ENCODE measurements around the gene SPEF2. TPM values are rescaled to one million over a fixed set of nuclear protein-coding genes. Genes with fewer than 3 reads are reported as not detected.

The SPEF2 gene
- total and polyA plus RNA-seq, 4 donors, result 0.42 to 4.5 (median 2.1) TPM

DNA sequence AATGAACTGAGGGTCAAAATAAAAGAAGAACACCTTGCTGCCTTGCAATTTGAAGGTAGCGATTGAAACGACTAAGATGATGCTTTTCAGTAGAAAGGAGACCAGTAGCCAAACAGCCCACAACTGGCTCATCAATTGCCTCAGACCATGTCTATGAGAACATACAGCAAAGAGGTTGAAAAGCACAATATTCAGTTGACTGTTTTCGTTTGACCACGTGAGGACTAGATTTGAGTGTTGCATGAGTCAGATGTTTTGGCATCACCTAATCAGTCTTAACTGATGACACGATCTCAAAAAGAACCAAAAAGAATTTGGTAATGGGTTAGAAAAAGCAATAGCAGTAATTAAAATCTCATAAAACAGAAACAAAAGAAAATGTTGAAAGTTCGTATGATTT, 156.3 kb downstream of the SPEF2 start:
- Histone ChIP-seq H3K36me3 (ENCODE audit: control insufficient read depth in 4 of 4, insufficient read depth in 3 of 4, low read depth in 1 of 4, low read length in 3 of 4) (no peaks in the 10 kb centered on the region), H3K4me3 (ENCODE audit: low read depth in 1 of 3, low read length in 3 of 3) (no peak overlapping the region), H3K9me3 (ENCODE audit: control insufficient read depth in 4 of 4, low read length in 3 of 4) (no peaks in the 10 kb centered on the region), H3K27ac (ENCODE audit: low read depth in 1 of 2, low read length in 2 of 2) (no peak overlapping the region), H3K27me3 (ENCODE audit: control insufficient read depth in 4 of 4, insufficient read depth in 4 of 4, low read length in 3 of 4) (peaks cover 0 to 3% (median 0%) of the 10 kb centered on the region in 4 donors), H3K9ac (ENCODE audit: low read depth in 1 of 2, low read length in 2 of 2) (no peak overlapping the region), H3K4me1 (ENCODE audit: control insufficient read depth in 4 of 4, insufficient read depth in 4 of 4, low read length in 3 of 4) (no peaks in the 10 kb centered on the region)
- no peak for TF ChIP-seq GABPA (IDR thresholded peaks at IDR 0.05 in 1 of 2, conservative IDR thresholded peaks at IDR 0.05 in 1 of 2)
- TF ChIP-seq, protein P1, sequence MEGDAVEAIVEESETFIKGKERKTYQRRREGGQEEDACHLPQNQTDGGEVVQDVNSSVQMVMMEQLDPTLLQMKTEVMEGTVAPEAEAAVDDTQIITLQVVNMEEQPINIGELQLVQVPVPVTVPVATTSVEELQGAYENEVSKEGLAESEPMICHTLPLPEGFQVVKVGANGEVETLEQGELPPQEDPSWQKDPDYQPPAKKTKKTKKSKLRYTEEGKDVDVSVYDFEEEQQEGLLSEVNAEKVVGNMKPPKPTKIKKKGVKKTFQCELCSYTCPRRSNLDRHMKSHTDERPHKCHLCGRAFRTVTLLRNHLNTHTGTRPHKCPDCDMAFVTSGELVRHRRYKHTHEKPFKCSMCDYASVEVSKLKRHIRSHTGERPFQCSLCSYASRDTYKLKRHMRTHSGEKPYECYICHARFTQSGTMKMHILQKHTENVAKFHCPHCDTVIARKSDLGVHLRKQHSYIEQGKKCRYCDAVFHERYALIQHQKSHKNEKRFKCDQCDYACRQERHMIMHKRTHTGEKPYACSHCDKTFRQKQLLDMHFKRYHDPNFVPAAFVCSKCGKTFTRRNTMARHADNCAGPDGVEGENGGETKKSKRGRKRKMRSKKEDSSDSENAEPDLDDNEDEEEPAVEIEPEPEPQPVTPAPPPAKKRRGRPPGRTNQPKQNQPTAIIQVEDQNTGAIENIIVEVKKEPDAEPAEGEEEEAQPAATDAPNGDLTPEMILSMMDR (IDR thresholded peaks at IDR 0.05; ENCODE audit: low read depth, low read length, missing input control), result no peak
- TF ChIP-seq, protein P2, sequence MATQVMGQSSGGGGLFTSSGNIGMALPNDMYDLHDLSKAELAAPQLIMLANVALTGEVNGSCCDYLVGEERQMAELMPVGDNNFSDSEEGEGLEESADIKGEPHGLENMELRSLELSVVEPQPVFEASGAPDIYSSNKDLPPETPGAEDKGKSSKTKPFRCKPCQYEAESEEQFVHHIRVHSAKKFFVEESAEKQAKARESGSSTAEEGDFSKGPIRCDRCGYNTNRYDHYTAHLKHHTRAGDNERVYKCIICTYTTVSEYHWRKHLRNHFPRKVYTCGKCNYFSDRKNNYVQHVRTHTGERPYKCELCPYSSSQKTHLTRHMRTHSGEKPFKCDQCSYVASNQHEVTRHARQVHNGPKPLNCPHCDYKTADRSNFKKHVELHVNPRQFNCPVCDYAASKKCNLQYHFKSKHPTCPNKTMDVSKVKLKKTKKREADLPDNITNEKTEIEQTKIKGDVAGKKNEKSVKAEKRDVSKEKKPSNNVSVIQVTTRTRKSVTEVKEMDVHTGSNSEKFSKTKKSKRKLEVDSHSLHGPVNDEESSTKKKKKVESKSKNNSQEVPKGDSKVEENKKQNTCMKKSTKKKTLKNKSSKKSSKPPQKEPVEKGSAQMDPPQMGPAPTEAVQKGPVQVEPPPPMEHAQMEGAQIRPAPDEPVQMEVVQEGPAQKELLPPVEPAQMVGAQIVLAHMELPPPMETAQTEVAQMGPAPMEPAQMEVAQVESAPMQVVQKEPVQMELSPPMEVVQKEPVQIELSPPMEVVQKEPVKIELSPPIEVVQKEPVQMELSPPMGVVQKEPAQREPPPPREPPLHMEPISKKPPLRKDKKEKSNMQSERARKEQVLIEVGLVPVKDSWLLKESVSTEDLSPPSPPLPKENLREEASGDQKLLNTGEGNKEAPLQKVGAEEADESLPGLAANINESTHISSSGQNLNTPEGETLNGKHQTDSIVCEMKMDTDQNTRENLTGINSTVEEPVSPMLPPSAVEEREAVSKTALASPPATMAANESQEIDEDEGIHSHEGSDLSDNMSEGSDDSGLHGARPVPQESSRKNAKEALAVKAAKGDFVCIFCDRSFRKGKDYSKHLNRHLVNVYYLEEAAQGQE (IDR thresholded peaks at IDR 0.05), result no peak
- no peak for TF ChIP-seq FOXA1 (IDR thresholded peaks at IDR 0.05)
- no peak for TF ChIP-seq JUND (IDR thresholded peaks at IDR 0.05)
- no peak for TF ChIP-seq RAD21 (IDR thresholded peaks at IDR 0.05)
- WGBS, result 85% methylated on average over 6 of the region's 6 CpGs
- DNase-seq (ENCODE audit: low spot score), result no peak

DNA sequence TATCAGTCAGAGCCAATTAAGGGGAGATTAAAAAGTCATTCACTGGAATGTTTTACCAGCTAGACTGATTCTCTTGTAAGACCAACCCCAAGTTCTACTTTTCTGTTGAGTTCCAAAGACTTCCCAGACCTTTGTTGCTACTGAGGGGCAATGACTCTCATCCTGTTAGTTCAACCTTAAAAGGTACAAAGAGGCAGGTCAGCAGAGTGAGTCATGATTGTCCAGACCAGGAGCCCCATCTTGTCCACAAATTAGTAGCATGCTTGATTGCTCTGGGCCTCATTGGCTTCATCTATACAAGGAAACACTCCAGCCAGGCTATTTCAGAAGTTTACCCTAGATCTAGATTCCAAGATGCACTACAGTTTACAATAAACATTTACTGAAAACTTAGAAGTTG, 159.1 kb downstream of the SPEF2 start:
- no peak for DNase-seq (ENCODE audit: low spot score)
- H3K9ac ChIP-seq (ENCODE audit: low read depth in 1 of 2, low read length in 2 of 2), result no peak overlapping the region
- TF ChIP-seq NR2F2 (IDR thresholded peaks at IDR 0.05), result no peak
- TF ChIP-seq SP1 (IDR thresholded peaks at IDR 0.05), result no peak
- TF ChIP-seq TAF1 (conservative IDR thresholded peaks at IDR 0.05), result no peak
- TF ChIP-seq YY1 (IDR thresholded peaks at IDR 0.05), result no peak
- TF ChIP-seq FOXA2 (IDR thresholded peaks at IDR 0.05), result no peak
- TF ChIP-seq, protein P2 (IDR thresholded peaks at IDR 0.05), result no peak
- TF ChIP-seq, protein P3, sequence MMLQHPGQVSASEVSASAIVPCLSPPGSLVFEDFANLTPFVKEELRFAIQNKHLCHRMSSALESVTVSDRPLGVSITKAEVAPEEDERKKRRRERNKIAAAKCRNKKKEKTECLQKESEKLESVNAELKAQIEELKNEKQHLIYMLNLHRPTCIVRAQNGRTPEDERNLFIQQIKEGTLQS (IDR thresholded peaks at IDR 0.05), result no peak
- no peak for TF ChIP-seq JUND (IDR thresholded peaks at IDR 0.05)
- TF ChIP-seq RXRA (IDR thresholded peaks at IDR 0.05), result no peak
- TF ChIP-seq, protein P4, sequence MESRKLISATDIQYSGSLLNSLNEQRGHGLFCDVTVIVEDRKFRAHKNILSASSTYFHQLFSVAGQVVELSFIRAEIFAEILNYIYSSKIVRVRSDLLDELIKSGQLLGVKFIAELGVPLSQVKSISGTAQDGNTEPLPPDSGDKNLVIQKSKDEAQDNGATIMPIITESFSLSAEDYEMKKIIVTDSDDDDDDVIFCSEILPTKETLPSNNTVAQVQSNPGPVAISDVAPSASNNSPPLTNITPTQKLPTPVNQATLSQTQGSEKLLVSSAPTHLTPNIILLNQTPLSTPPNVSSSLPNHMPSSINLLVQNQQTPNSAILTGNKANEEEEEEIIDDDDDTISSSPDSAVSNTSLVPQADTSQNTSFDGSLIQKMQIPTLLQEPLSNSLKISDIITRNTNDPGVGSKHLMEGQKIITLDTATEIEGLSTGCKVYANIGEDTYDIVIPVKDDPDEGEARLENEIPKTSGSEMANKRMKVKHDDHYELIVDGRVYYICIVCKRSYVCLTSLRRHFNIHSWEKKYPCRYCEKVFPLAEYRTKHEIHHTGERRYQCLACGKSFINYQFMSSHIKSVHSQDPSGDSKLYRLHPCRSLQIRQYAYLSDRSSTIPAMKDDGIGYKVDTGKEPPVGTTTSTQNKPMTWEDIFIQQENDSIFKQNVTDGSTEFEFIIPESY (IDR thresholded peaks at IDR 0.05), result no peak

More for the DNA sequence above, 159.1 kb downstream of the SPEF2 start:
- no peaks in the 10 kb centered on the region for H3K4me1 ChIP-seq (ENCODE audit: control insufficient read depth in 4 of 4, insufficient read depth in 4 of 4, low read length in 3 of 4)
- H3K27ac ChIP-seq (ENCODE audit: low read depth in 1 of 2, low read length in 2 of 2), result no peak overlapping the region
- H3K27me3 ChIP-seq (ENCODE audit: control insufficient read depth in 4 of 4, insufficient read depth in 4 of 4, low read length in 3 of 4), result no peaks in the 10 kb centered on the region
- H3K4me3 ChIP-seq (ENCODE audit: low read depth in 1 of 3, low read length in 3 of 3), result no peak overlapping the region
- H3K9me3 ChIP-seq (ENCODE audit: control insufficient read depth in 4 of 4, low read length in 3 of 4), result no peaks in the 10 kb centered on the region
- H3K36me3 ChIP-seq (ENCODE audit: control insufficient read depth in 4 of 4, insufficient read depth in 3 of 4, low read depth in 1 of 4, low read length in 3 of 4), result no peaks in the 10 kb centered on the region

All from liver (tissue), 9 donors.